Astrocyte of the cerebellum (primary cell): ENCODE results near the gene RPL29.

Source experiments
- DNase-seq: peaks from one replicate; pipeline ENCODE4 v3.0.0-alpha.2; 2011; ENCODE audit warnings: low read depth
- H3K4me3 ChIP-seq: 2 replicates; pipeline ENCODE4 v1.5.1; 2011; ENCODE audit warnings: mild to moderate bottlenecking, low read depth, low read length, moderate library complexity
- in situ Hi-C: cut with HindIII; loops from 2 replicates; pipeline ENCODE4 v1.10.0; 2017; ENCODE audit warnings: low sequenced_read_pairs
- TF ChIP-seq, protein P1 (sequence below): IDR thresholded peaks from 2 replicates; pipeline ENCODE4 v1.5.1; 2012; ENCODE audit warnings: low read length, low read depth, moderate library complexity, mild to moderate bottlenecking; ENCODE audit errors: missing control alignments

The RPL29 gene

DNA sequence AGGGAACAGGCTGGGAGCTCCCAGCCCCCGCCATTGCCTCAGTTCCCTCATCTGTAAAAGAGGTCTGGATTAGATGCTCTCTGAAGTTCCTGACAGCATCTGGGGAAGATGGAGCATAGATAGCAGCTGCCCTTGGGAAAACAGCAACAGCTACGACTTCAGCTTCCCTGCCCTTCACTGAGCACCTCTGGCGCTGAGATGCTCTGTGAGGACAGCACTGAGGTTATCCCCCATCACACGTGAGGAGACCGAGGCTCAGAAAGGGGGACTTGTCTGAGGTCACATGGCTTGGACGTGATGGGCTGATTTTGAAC, 11.1 kb upstream of the RPL29 start:
- in situ Hi-C loops = no loop called here

DNA sequence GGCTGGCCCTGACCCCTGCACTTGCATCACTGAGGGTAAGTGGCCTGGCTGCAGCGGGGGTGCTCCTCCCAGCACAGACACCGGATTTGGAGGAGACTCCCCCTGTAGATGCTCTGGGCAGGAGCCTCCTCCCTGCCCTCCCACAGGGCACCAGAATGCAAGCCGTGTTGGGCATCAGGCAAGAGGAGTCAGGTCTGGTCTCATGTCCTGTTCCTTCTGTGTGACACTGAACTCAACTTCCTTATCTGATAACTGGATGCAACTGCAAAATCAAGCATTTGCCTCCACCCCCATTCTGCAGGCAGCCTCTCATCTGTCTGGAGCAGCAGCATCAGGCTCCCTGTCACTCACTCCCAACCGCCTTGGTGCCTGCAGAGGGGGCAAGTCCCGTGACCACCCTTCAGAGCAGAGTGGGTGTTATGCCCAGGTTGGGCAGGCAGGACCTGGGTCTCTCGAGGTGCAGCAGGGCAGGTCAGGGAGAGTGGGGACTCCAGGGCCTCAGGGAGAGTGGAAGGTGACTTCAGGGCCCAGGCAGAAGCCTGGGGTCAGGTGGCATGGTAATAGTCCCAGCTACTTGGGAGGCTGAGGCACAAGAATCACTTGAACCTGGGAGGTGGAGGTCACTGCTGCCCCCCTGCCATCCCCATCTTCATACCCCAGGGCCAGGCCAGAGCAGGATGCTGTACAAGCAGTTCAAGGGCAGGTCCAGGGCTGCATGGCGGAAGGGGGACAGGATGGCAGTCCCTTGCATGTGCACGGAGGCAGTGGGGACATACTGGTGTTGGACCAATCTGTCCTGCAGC, 10.5 kb upstream of the RPL29 start:
- TF ChIP-seq, protein P1, sequence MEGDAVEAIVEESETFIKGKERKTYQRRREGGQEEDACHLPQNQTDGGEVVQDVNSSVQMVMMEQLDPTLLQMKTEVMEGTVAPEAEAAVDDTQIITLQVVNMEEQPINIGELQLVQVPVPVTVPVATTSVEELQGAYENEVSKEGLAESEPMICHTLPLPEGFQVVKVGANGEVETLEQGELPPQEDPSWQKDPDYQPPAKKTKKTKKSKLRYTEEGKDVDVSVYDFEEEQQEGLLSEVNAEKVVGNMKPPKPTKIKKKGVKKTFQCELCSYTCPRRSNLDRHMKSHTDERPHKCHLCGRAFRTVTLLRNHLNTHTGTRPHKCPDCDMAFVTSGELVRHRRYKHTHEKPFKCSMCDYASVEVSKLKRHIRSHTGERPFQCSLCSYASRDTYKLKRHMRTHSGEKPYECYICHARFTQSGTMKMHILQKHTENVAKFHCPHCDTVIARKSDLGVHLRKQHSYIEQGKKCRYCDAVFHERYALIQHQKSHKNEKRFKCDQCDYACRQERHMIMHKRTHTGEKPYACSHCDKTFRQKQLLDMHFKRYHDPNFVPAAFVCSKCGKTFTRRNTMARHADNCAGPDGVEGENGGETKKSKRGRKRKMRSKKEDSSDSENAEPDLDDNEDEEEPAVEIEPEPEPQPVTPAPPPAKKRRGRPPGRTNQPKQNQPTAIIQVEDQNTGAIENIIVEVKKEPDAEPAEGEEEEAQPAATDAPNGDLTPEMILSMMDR = no peak
- in situ Hi-C loops = no loop called here
- H3K4me3 ChIP-seq = no peak overlapping the region
- DNase-seq = no peak

More for the DNA sequence above, 11.1 kb upstream of the RPL29 start:
- no peak overlapping the region for H3K4me3 ChIP-seq
- TF ChIP-seq, protein P1 = no peak
- DNase-seq = no peak

DNA sequence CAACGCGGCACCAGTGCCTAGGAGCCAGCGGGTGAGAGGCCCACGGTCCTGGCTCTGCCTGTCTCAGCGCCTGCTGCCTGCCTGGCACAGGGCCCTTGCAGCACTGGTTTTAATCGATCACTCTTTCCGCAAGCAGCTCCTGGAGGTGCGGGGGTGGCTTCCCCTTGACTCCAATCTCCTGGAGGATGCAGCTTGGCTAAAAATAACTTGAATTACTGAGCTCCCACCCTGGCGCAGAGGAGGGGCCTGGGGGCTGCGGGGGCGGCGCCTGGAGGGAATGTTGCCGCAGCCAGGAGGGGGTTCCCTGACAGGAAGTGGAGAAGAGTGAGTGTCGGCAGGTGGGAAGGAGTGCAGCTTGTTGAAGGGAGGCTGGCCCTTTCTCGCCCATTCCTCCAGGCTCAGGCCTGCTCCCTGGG, 9.9 kb upstream of the RPL29 start:
- TF ChIP-seq, protein P1 = no peak
- no peak for DNase-seq
- H3K4me3 ChIP-seq = no peak overlapping the region
- in situ Hi-C loops = no loop called here

DNA sequence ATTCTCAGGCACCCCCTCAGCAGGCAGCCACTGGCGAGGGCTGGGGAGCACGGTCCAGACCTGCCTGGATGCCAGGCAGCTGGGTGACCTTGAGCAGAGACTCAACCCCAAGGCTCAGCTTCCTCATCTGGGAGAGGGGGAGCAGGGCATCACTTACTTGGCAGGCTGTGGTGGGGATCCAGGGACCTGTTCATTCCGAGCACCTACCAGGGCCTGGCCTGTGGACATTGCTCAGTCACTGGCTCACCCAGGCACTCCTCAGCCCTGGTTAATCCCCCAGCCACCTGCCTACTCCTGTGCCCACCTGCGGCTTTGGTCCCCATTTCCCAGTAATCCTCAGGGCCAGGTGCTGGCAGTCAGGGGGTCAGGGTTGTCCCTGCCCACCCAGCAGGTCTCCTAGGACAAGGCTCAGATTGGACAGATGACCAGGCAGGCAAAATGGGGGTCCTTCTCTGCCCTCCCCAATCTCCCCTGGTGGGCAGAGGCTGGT, 9.3 kb upstream of the RPL29 start:
- H3K4me3 ChIP-seq = no peak overlapping the region
- DNase-seq = no peak
- TF ChIP-seq, protein P1 = no peak
- in situ Hi-C loops = no loop called here

DNA sequence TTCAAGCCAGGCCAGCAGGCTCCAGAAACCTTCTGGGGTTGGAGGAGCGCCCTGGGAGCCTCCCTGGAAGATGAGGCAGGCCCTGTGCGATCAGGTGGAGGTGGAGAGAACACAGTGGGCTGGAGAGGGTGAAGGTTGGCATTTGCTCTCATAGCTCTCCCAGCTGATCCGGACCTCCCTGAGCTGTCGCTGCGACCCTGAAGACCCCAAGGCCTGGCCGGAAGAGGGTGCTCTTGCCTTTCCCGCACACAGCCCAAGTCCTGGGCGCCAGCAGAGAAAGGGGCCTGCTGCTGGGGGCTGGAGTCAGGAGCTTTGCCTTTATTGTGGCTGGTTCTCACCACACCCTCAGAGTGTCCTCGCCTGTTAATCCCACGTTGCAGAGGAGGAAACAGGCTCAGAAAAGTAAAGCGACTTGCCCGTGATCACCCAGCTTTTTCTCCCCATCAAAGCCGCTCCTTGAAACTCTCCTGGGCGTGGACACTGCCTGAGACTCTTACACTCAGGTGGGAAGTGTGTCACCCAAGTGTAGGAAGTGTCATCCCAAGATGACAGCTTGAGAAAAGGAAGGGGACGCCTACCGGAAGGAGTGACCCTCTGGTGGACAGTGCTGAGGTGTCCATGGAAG, 8.6 kb upstream of the RPL29 start:
- no peak for DNase-seq
- TF ChIP-seq, protein P1 = peak; percentile 79
- in situ Hi-C loops = no loop called here
- no peak overlapping the region for H3K4me3 ChIP-seq

DNA sequence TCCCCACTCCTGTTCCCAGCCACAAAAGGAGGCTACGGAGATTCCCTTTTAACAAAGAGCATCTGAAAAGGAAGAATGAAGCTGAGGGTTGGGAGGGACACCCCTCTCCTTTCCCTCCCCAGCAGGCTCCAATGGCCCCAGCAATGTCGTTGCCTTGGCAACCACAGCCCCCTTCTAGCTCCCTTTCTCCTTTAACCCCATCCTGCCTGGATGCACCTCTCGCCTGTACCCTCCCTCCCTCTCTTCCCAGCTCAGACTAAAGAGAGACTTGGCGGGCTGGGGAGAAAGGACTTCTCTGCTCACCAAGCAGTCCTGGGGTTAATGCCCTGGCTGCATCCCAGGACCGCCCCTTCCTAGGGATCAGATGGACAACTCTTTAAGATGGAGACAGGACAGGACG, 7.1 kb upstream of the RPL29 start:
- TF ChIP-seq, protein P1 = no peak
- H3K4me3 ChIP-seq = no peak overlapping the region
- DNase-seq = no peak
- in situ Hi-C loops = no loop called here
